ENCODE data around the gene KRT6C. TPM values are rescaled to one million over a fixed set of nuclear protein-coding genes. Genes with fewer than 3 reads are reported as not detected.

KRT6C gene
- polyA plus RNA-seq, 1 of the 3 experiments (the other 2 are of a cell fraction): not detected

GRCh38 chr12:52423661-52424500, 49.7 kb downstream of the KRT6C start:
- DNase-seq: no peak
- H3K36me3 ChIP-seq (replicated peaks in 1 of 2; ENCODE audit: control insufficient read depth in 1 of 2, insufficient read depth in 2 of 2, low read length in 1 of 2): no peaks in the 10 kb centered on the region
- TF ChIP-seq GATA2 (CRISPR knock-in tag; IDR thresholded peaks at IDR 0.05) (no peak), NFIC (IDR thresholded peaks at IDR 0.05; ENCODE audit: borderline replicate concordance) (no peak), POLR2AphosphoS5 (IDR thresholded peaks at IDR 0.05; ENCODE audit: low read depth, low read length) (no peak), TCF12 (IDR thresholded peaks at IDR 0.05) (no peak), YY1 (IDR thresholded peaks at IDR 0.05; ENCODE audit: low read depth) (no peak), EZH2phosphoT487 (IDR thresholded peaks at IDR 0.05; ENCODE audit: borderline replicate concordance, low read depth) (no peak), MAX (IDR thresholded peaks at IDR 0.05; ENCODE audit: low read depth) (no peak), CTCF (IDR thresholded peaks at IDR 0.05) (no peak), GABPA (IDR thresholded peaks at IDR 0.05; ENCODE audit: low read depth) (no peak), RCOR1 (IDR thresholded peaks at IDR 0.05; ENCODE audit: low read length) (no peak), ZBTB33 (IDR thresholded peaks at IDR 0.05; ENCODE audit: borderline replicate concordance, low read depth) (no peak), MEF2A (IDR thresholded peaks at IDR 0.05; ENCODE audit: borderline replicate concordance, low read depth) (no peak), PBX3 (IDR thresholded peaks at IDR 0.05) (no peak), TAF1 (IDR thresholded peaks at IDR 0.05; ENCODE audit: borderline replicate concordance, low read depth, low read length) (no peak), MXI1 (IDR thresholded peaks at IDR 0.05; ENCODE audit: low read depth, low read length) (no peak), NRF1 (IDR thresholded peaks at IDR 0.05; ENCODE audit: low read depth, low read length) (no peak)
- H4K20me1 ChIP-seq (ENCODE audit: insufficient read depth): no peaks in the 10 kb centered on the region
- peaks cover 37% of the 10 kb centered on the region; the same call in 1 of the 2 replicates for H3K27me3 ChIP-seq (ENCODE audit: insufficient read depth)
- WGBS (ENCODE audit: low lambda C conversion rate): 39% methylated on average over 7 of the region's 11 CpGs
- H3K4me3 ChIP-seq (ENCODE audit: low read depth in 2 of 2, low read length in 1 of 2): no peak overlapping the region
- no peaks in the 10 kb centered on the region for H3K9me2 ChIP-seq
- no peaks in the 10 kb centered on the region for H3K4me1 ChIP-seq (ENCODE audit: control insufficient read depth in 1 of 2, insufficient read depth in 2 of 2, low read depth in 1 of 2, low read length in 1 of 2)
- H3K79me2 ChIP-seq (ENCODE audit: insufficient read depth): no peaks in the 10 kb centered on the region
- H3K9ac ChIP-seq: no peak overlapping the region
- no peak overlapping the region for H3K4me2 ChIP-seq
- no peaks in the 10 kb centered on the region for H3F3A ChIP-seq (replicated peaks; ENCODE audit: insufficient read depth)
- ChIA-PET CTCF (interaction anchor here (1.5 kb wide), 1 partner anchor 29 kb away, joined by 5 read pairs; no protein-coding TSS in a partner anchor), POLR2A (no interaction called here)
- no peak overlapping the region for H3K27ac ChIP-seq (ENCODE audit: low read depth in 2 of 2, low read length in 1 of 2)
- no peak overlapping the region for H2AFZ ChIP-seq (ENCODE audit: low read depth)
- H3K9me3 ChIP-seq: no peaks in the 10 kb centered on the region
